C4-2B (cell line): ENCODE measurements around the gene CXCR2.

Experiments used
- ZFX ChIP-seq: fragments of 450-650 bp; IDR thresholded peaks from 2 replicates; pipeline ENCODE4 v1.6.1; 2017
- TF ChIP-seq, protein P1 (sequence below): fragments of 450-650 bp; conservative IDR thresholded peaks from 2 replicates; pipeline ENCODE4 v1.5.1; 2017; ENCODE audit warnings: mild to moderate bottlenecking

DNA sequence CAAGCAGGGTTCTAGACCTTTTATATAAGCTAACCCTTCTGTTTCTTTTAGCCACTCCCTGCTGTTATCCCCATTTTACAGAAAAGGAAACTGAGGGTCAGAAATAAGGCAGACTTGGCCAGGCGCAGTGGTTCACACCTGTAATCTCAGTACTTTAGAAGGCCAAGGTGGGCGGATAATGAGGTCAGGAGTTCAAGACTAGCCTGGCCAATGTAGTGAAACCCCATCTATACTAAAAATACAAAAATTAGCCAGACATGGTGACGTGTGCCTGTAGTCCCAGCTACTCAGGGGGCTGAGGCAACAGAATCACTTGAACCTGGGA, 42.5 kb upstream of the CXCR2 start:
- TF ChIP-seq, protein P1, sequence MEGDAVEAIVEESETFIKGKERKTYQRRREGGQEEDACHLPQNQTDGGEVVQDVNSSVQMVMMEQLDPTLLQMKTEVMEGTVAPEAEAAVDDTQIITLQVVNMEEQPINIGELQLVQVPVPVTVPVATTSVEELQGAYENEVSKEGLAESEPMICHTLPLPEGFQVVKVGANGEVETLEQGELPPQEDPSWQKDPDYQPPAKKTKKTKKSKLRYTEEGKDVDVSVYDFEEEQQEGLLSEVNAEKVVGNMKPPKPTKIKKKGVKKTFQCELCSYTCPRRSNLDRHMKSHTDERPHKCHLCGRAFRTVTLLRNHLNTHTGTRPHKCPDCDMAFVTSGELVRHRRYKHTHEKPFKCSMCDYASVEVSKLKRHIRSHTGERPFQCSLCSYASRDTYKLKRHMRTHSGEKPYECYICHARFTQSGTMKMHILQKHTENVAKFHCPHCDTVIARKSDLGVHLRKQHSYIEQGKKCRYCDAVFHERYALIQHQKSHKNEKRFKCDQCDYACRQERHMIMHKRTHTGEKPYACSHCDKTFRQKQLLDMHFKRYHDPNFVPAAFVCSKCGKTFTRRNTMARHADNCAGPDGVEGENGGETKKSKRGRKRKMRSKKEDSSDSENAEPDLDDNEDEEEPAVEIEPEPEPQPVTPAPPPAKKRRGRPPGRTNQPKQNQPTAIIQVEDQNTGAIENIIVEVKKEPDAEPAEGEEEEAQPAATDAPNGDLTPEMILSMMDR, result no peak
- no peak for TF ChIP-seq ZFX
